ENCODE data around the gene THAP5. TPM values are rescaled to one million over a fixed set of nuclear protein-coding genes. Genes with fewer than 3 reads are reported as not detected.

The THAP5 gene
- polyA plus RNA-seq, 1 donor from 2014 or later = 49.4 TPM

DNA sequence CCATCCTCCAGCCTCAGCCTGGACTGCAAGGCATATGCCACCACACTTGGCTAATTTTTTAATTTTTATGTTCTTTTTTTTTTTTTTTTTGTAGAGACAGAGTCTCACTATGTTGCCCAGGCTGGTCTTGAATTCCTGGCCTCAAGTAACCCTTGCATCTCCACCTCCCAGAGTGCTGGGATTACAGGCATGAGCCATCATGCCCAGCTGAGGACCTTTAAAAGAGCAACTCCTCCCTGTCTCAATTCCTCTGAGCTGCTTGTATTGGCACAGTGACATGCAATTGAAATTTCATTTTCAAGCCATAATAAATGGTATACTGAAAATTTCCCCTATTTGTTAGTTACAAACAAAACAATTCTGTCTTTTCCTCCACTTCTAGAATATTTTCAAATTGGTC, 19.7 kb upstream of the THAP5 start:
- no peaks in the 10 kb centered on the region for H3K9me2 ChIP-seq (ENCODE audit: insufficient read depth, low read length)
- no peak overlapping the region for H3K9ac ChIP-seq (ENCODE audit: low read length)
- no peaks in the 10 kb centered on the region for H3K36me3 ChIP-seq (ENCODE audit: insufficient read depth, low read length)
- H4K20me1 ChIP-seq (ENCODE audit: insufficient read depth) = no peaks in the 10 kb centered on the region
- no peak overlapping the region for H3K27ac ChIP-seq (ENCODE audit: low read length)
- H3K9me3 ChIP-seq (ENCODE audit: low read length) = no peaks in the 10 kb centered on the region
- no peaks in the 10 kb centered on the region for H3K27me3 ChIP-seq (ENCODE audit: insufficient read depth, low read depth, low read length)
- H3F3A ChIP-seq (ENCODE audit: insufficient read depth, low read length, poor library complexity, severe bottlenecking) = peaks cover 4% of the 10 kb centered on the region
- no peak for TF ChIP-seq EZH2 (IDR thresholded peaks at IDR 0.05; ENCODE audit: borderline replicate concordance, insufficient read depth, low read length, poor library complexity, severe bottlenecking)
- TF ChIP-seq MXI1 (conservative IDR thresholded peaks at IDR 0.05; ENCODE audit: poor library complexity, severe bottlenecking) = no peak
- no peak for TF ChIP-seq SMC3 (conservative IDR thresholded peaks at IDR 0.05; ENCODE audit: poor library complexity)
- TF ChIP-seq, protein P1, sequence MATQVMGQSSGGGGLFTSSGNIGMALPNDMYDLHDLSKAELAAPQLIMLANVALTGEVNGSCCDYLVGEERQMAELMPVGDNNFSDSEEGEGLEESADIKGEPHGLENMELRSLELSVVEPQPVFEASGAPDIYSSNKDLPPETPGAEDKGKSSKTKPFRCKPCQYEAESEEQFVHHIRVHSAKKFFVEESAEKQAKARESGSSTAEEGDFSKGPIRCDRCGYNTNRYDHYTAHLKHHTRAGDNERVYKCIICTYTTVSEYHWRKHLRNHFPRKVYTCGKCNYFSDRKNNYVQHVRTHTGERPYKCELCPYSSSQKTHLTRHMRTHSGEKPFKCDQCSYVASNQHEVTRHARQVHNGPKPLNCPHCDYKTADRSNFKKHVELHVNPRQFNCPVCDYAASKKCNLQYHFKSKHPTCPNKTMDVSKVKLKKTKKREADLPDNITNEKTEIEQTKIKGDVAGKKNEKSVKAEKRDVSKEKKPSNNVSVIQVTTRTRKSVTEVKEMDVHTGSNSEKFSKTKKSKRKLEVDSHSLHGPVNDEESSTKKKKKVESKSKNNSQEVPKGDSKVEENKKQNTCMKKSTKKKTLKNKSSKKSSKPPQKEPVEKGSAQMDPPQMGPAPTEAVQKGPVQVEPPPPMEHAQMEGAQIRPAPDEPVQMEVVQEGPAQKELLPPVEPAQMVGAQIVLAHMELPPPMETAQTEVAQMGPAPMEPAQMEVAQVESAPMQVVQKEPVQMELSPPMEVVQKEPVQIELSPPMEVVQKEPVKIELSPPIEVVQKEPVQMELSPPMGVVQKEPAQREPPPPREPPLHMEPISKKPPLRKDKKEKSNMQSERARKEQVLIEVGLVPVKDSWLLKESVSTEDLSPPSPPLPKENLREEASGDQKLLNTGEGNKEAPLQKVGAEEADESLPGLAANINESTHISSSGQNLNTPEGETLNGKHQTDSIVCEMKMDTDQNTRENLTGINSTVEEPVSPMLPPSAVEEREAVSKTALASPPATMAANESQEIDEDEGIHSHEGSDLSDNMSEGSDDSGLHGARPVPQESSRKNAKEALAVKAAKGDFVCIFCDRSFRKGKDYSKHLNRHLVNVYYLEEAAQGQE (IDR thresholded peaks at IDR 0.05; ENCODE audit: borderline replicate concordance) = no peak
- TF ChIP-seq, protein P2, sequence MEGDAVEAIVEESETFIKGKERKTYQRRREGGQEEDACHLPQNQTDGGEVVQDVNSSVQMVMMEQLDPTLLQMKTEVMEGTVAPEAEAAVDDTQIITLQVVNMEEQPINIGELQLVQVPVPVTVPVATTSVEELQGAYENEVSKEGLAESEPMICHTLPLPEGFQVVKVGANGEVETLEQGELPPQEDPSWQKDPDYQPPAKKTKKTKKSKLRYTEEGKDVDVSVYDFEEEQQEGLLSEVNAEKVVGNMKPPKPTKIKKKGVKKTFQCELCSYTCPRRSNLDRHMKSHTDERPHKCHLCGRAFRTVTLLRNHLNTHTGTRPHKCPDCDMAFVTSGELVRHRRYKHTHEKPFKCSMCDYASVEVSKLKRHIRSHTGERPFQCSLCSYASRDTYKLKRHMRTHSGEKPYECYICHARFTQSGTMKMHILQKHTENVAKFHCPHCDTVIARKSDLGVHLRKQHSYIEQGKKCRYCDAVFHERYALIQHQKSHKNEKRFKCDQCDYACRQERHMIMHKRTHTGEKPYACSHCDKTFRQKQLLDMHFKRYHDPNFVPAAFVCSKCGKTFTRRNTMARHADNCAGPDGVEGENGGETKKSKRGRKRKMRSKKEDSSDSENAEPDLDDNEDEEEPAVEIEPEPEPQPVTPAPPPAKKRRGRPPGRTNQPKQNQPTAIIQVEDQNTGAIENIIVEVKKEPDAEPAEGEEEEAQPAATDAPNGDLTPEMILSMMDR (IDR thresholded peaks at IDR 0.05; ENCODE audit: poor library complexity, severe bottlenecking) = no peak
- no peak for TF ChIP-seq TAF1 (IDR thresholded peaks at IDR 0.05; ENCODE audit: low read depth)
- no peak for TF ChIP-seq RAD21 (conservative IDR thresholded peaks at IDR 0.05)
- no peak for TF ChIP-seq EP300 (conservative IDR thresholded peaks at IDR 0.05; ENCODE audit: poor library complexity, severe bottlenecking)
- no peak for TF ChIP-seq POLR2AphosphoS5 (IDR thresholded peaks at IDR 0.05)
- no peak overlapping the region for H2AFZ ChIP-seq (ENCODE audit: low read depth, low read length)
- no peak overlapping the region for H3K4me2 ChIP-seq (ENCODE audit: low read length)
- H3K79me2 ChIP-seq (replicated peaks; ENCODE audit: insufficient read depth, low read length) = no peaks in the 10 kb centered on the region
- H3K4me3 ChIP-seq (ENCODE audit: low read length) = no peak overlapping the region

DNA sequence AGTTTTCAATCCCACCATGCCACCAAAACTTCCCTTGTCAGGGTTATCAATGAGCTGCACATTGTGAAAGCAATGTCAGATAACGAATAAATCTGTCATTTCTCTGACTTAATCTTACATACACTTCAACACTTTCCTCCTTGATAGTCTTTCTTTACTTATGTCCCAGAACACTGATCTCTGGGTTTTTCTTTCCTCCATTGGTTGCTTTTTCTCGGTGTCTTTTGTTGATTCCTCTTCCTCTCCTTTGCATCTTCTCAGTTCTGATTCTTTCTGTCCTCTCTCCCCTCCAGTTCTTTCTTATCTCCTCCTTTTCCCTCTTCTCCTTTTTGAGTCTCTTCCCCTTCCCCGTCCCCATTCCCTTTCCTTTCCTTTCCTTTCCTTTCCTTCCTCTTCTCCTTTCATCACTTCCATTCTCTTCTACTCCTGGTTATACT, 16.8 kb upstream of the THAP5 start:
- Histone ChIP-seq H3K9ac (ENCODE audit: low read length) (no peak overlapping the region), H3K4me3 (ENCODE audit: low read length) (no peak overlapping the region), H3K9me2 (ENCODE audit: insufficient read depth, low read length) (no peaks in the 10 kb centered on the region), H3F3A (ENCODE audit: insufficient read depth, low read length, poor library complexity, severe bottlenecking) (no peaks in the 10 kb centered on the region), H2AFZ (ENCODE audit: low read depth, low read length) (no peak overlapping the region), H4K20me1 (ENCODE audit: insufficient read depth) (no peaks in the 10 kb centered on the region), H3K27ac (ENCODE audit: low read length) (no peak overlapping the region), H3K4me2 (ENCODE audit: low read length) (no peak overlapping the region), H3K9me3 (ENCODE audit: low read length) (no peaks in the 10 kb centered on the region), H3K27me3 (ENCODE audit: insufficient read depth, low read depth, low read length) (no peaks in the 10 kb centered on the region), H3K79me2 (replicated peaks; ENCODE audit: insufficient read depth, low read length) (no peaks in the 10 kb centered on the region), H3K36me3 (ENCODE audit: insufficient read depth, low read length) (no peaks in the 10 kb centered on the region)
- TF ChIP-seq TAF1 (IDR thresholded peaks at IDR 0.05; ENCODE audit: low read depth) = no peak
- TF ChIP-seq, protein P2 (IDR thresholded peaks at IDR 0.05; ENCODE audit: poor library complexity, severe bottlenecking) = no peak
- TF ChIP-seq POLR2AphosphoS5 (IDR thresholded peaks at IDR 0.05) = no peak
- no peak for TF ChIP-seq EZH2 (IDR thresholded peaks at IDR 0.05; ENCODE audit: borderline replicate concordance, insufficient read depth, low read length, poor library complexity, severe bottlenecking)
- TF ChIP-seq EP300 (conservative IDR thresholded peaks at IDR 0.05; ENCODE audit: poor library complexity, severe bottlenecking) = no peak
- no peak for TF ChIP-seq SMC3 (conservative IDR thresholded peaks at IDR 0.05; ENCODE audit: poor library complexity)
- TF ChIP-seq, protein P1 (IDR thresholded peaks at IDR 0.05; ENCODE audit: borderline replicate concordance) = no peak
- TF ChIP-seq MXI1 (conservative IDR thresholded peaks at IDR 0.05; ENCODE audit: poor library complexity, severe bottlenecking) = no peak
- no peak for TF ChIP-seq RAD21 (conservative IDR thresholded peaks at IDR 0.05)

Data from neural cell (in vitro differentiated cells).